HepG2 (cell line): ENCODE results near the gene PGLYRP4. TPM values are rescaled to one million over a fixed set of nuclear protein-coding genes. Genes with fewer than 3 reads are reported as not detected.

Experiments used
- ATAC-seq: fragments of 200-7000 bp; cut with Tn5 transposase; 3 replicates; pipeline ENCODE4 v1.9.1; 2020; ENCODE audit warnings: mild to moderate bottlenecking, moderate library complexity
- BruUV-seq: library from RNA; stranded (reverse); fragments of 400-500 nt; replicated peaks from 2 replicates; lab custom pipeline; 2021; lab: Mats Ljungman, UMichigan
- CTCF ChIA-PET: fragments of 300-600 bp; formaldehyde crosslinking; extraction: SDS; loops from one replicate; lab custom pipeline; 2021; ENCODE audit warnings: low total read pairs, inconsistent platforms, low intra/inter-chr PET ratio; lab: Yijun Ruan, JAX
- POLR2A ChIA-PET: fragments of 350-600 bp; sonication (Branson Sonifier 250); formaldehyde crosslinking; loops from one replicate; lab custom pipeline; 2020; ENCODE audit warnings: antibody characterized with exemption, inconsistent platforms; lab: Yijun Ruan, JAX
- DNase-seq: peaks from one replicate; pipeline ENCODE4 v3.0.0-alpha.2; 2015; ENCODE audit warnings: low spot score
- FAIRE-seq: peaks from 3 replicates; lab custom pipeline; 2011; peaks lifted over from hg19 to GRCh38; lab: Jason Lieb, UNC
- H2AFZ ChIP-seq: one replicate; pipeline ENCODE4 v1.6.1; 2011; ENCODE audit warnings: low read length, inconsistent platforms
- H3K27ac ChIP-seq: fragments of 300-600 bp; 3 replicates; pipeline ENCODE4 v1.8.0; 2011; ENCODE audit warnings: mixed run types, mild to moderate bottlenecking, mixed read lengths, low read length, inconsistent platforms; ENCODE audit not compliant: insufficient read depth; ENCODE audit errors: extremely low read length
- H3K27me3 ChIP-seq, 2 experiments: fragments of 200-600 bp in 1 of 2; 2 replicates in 1 of 2; 3 replicates in 1 of 2; pipeline versions ENCODE4 v1.6.0 to v1.8.0; 2011; ENCODE audit warnings: low read length in 2 of 2, mild to moderate bottlenecking in 2 of 2, moderate library complexity in 2 of 2, inconsistent platforms in 1 of 2; ENCODE audit not compliant: insufficient read depth in 2 of 2, control insufficient read depth in 1 of 2
- H3K36me3 ChIP-seq, 2 experiments: fragments of 200-600 bp in 1 of 2; replicated peaks in 1 of 2; 2 replicates in 1 of 2; 3 replicates in 1 of 2; pipeline versions ENCODE4 v1.5.1 to v1.8.0; 2011; ENCODE audit warnings: low read length in 2 of 2, inconsistent platforms in 1 of 2; ENCODE audit not compliant: insufficient read depth in 2 of 2, control insufficient read depth in 1 of 2
- H3K4me1 ChIP-seq: 2 replicates; pipeline ENCODE4 v1.5.1; 2012; ENCODE audit warnings: low read length, inconsistent platforms; ENCODE audit not compliant: insufficient read depth
- H3K4me2 ChIP-seq: 2 replicates; pipeline ENCODE4 v1.6.0; 2011; ENCODE audit warnings: low read depth, low read length, inconsistent platforms
- H3K4me3 ChIP-seq, 3 experiments: fragments of 200-600 bp in 1 of 3; sonication (generic), shearing (Covaris generic) in 1 of 3; replicated peaks in 1 of 3; 2 replicates each; pipeline ENCODE4 v1.5.1; 2011 to 2016; ENCODE audit warnings: low read length in 3 of 3, inconsistent platforms in 2 of 3, low read depth in 2 of 3, mild to moderate bottlenecking in 2 of 3, control low read depth in 1 of 3, mixed read lengths in 1 of 3; ENCODE audit not compliant: insufficient read depth in 1 of 3
- H3K79me2 ChIP-seq: one replicate; pipeline ENCODE4 v1.6.1; 2011; ENCODE audit warnings: low read length, inconsistent platforms; ENCODE audit not compliant: insufficient read depth
- H3K9ac ChIP-seq: 2 replicates; pipeline ENCODE4 v1.6.0; 2011; ENCODE audit warnings: mild to moderate bottlenecking, low read depth, low read length, inconsistent platforms; ENCODE audit not compliant: insufficient read depth
- H3K9me3 ChIP-seq: 2 replicates; pipeline ENCODE4 v1.5.1; 2012; ENCODE audit warnings: mild to moderate bottlenecking, low read length
- H4K20me1 ChIP-seq: 2 replicates; pipeline ENCODE4 v1.6.0; 2011; ENCODE audit warnings: inconsistent platforms, mild to moderate bottlenecking, low read length, moderate library complexity; ENCODE audit not compliant: insufficient read depth
- AKAP8 ChIP-seq: sonication (generic); formaldehyde crosslinking; IDR thresholded peaks from 2 replicates; pipeline ENCODE4 v1.5.1; 2020; ENCODE audit warnings: mild to moderate bottlenecking, missing genetic modification reagents
- IRF1 ChIP-seq: sonication (generic); formaldehyde crosslinking; IDR thresholded peaks from 2 replicates; pipeline ENCODE4 v1.4.0; 2020; ENCODE audit warnings: low read depth, mild to moderate bottlenecking, missing genetic modification reagents
- MLXIP ChIP-seq: sonication (generic); formaldehyde crosslinking; IDR thresholded peaks from 2 replicates; pipeline ENCODE4 v1.9.0; 2021; ENCODE audit warnings: missing genetic modification reagents, borderline replicate concordance
- NCOA5 ChIP-seq: sonication (generic); formaldehyde crosslinking; IDR thresholded peaks from 2 replicates; pipeline ENCODE4 v1.4.0; 2020; ENCODE audit warnings: missing genetic modification reagents
- ZFP36L2 ChIP-seq: sonication (generic); formaldehyde crosslinking; IDR thresholded peaks from 2 replicates; pipeline ENCODE4 v1.4.0; 2020; ENCODE audit warnings: missing genetic modification reagents
- ZNF17 ChIP-seq: sonication (generic); formaldehyde crosslinking; IDR thresholded peaks from 2 replicates; pipeline ENCODE4 v1.5.0; 2020; ENCODE audit warnings: mild to moderate bottlenecking, missing genetic modification reagents
- ZNF275 ChIP-seq: sonication (generic); formaldehyde crosslinking; IDR thresholded peaks from 2 replicates; pipeline ENCODE4 v1.8.0; 2022; ENCODE audit warnings: missing genetic modification reagents, mild to moderate bottlenecking, inconsistent platforms, borderline replicate concordance
- ZNF576 ChIP-seq: sonication (generic); formaldehyde crosslinking; IDR thresholded peaks from 2 replicates; pipeline ENCODE4 v1.4.0; 2020; ENCODE audit warnings: mild to moderate bottlenecking, missing genetic modification reagents
- ZNF747 ChIP-seq: sonication (generic); formaldehyde crosslinking; IDR thresholded peaks from 2 replicates; pipeline ENCODE4 v1.8.1; 2023; ENCODE audit warnings: missing genetic modification reagents, mild to moderate bottlenecking, borderline replicate concordance
- WGBS: methylation state at CpG from one replicate; pipeline ENCODE4 v1.1.6; 2017; ENCODE audit warnings: low lambda C conversion rate; 5-methylcytosine and 5-hydroxymethylcytosine counted together
- in situ Hi-C: cut with HindIII; loops from 2 replicates; pipeline ENCODE4 v1.10.0; 2017; ENCODE audit warnings: low pct_unique_long_range_greater_than_20kb; ENCODE audit not compliant: extremely low pct_ligation_motif_present
- intact Hi-C: fragments of 100-400 bp; cut with micrococcal nuclease; formaldehyde crosslinking; loops from one replicate; pipeline ENCODE4 v1.10.0; 2022; ENCODE audit not compliant: unreplicated experiment
- polyA plus RNA-seq, 8 experiments: library from polyadenylated mRNA; depleted of rRNA in 3 of 8; stranded (reverse) in 7 of 8; unstranded in 1 of 8; fragments of >200 nt; fragmentation: Illumina TruSeq in 4 of 8; extraction: Trizol in 4 of 8; gene quantifications; 2 replicates each; pipeline versions ENCODE4 v1.2.1 to v1.2.3, GENCODE V29; 2011 to 2016; ENCODE audit warnings: low read depth in 4 of 8, missing spikeins in 1 of 8, mixed read lengths in 1 of 8; ENCODE audit not compliant: insufficient read depth in 1 of 8
- total RNA-seq, 5 experiments: library from RNA; depleted of rRNA; stranded (reverse); fragments of >200 nt; fragmentation: Illumina TruSeq; extraction: Trizol; gene quantifications; 2 replicates each; pipeline ENCODE4 v1.2.3, GENCODE V29; 2016; ENCODE audit warnings: low read depth in 1 of 5

PGLYRP4 gene
- total and polyA plus RNA-seq, 2 of the 13 experiments (the other 11 are each of a cell fraction or from before 2014, with no cell fraction given), result not detected

- Histone ChIP-seq H2AFZ (no peak overlapping the region), H3K4me1 (0 out of 2 replicates have a peak, but pooled peaks cover 5% of the 10 kb centered on the region), H3K79me2 (no peaks in the 10 kb centered on the region), H3K9ac (no peak overlapping the region), H3K4me3 (no peak overlapping the region), H4K20me1 (no peaks in the 10 kb centered on the region), H3K27ac (no peak overlapping the region), H3K9me3 (no peaks in the 10 kb centered on the region), H3K36me3 (no peaks in the 10 kb centered on the region), H3K4me2 (no peak overlapping the region), H3K27me3 (no peaks in the 10 kb centered on the region; a peak in 1 of 5 replicates)
- intact Hi-C loops (no loop called here), in situ Hi-C loops (no loop called here)
- ChIA-PET POLR2A (no interaction called here), CTCF (no interaction called here)
- FAIRE-seq (no peak), ATAC-seq (no peak), DNase-seq (no peak)
- 54% methylated on average over 3 of the region's 3 CpGs for WGBS
- BruUV-seq, result no TSS peak
- TF ChIP-seq IRF1 (CRISPR knock-in tag), result no peak
- TF ChIP-seq ZNF576 (CRISPR knock-in tag), result no peak
- no peak for TF ChIP-seq ZNF275 (CRISPR knock-in tag)
- no peak for TF ChIP-seq ZNF747 (CRISPR knock-in tag)
- TF ChIP-seq ZNF17 (CRISPR knock-in tag), result no peak
- no peak for TF ChIP-seq MLXIP (CRISPR knock-in tag)
- TF ChIP-seq AKAP8 (CRISPR knock-in tag), result no peak
- TF ChIP-seq NCOA5 (CRISPR knock-in tag), result no peak
- no peak for TF ChIP-seq ZFP36L2 (CRISPR knock-in tag)
Measured at GRCh38 chr1:153358691-153358975, 10.0 kb upstream of the PGLYRP4 start.
